Activated CD4-positive, alpha-beta T cell treated with anti-CD3 and anti-CD28 coated beads, Interleukin-2, amount 50 U/mL, for 1 hour (primary cell): Measurements from ENCODE around the gene ZNF536.
"Not testable (repeated sequence)": the region's sequence is repeated elsewhere in the genome, so short reads cannot be mapped to it uniquely, and the experiment has no call there.

ENCODE experiments used
- DNase-seq: peaks from one replicate; pipeline ENCODE4 v3.0.0-alpha.2; 2020

The ZNF536 gene

GRCh38 chr19:30449673-30450072, 77.5 kb downstream of the ZNF536 start:
- DNase-seq: no peak

- no peak for DNase-seq
Measured at GRCh38 chr19:30450100-30450499, 77.9 kb downstream of the ZNF536 start.

GRCh38 chr19:30450835-30451321, 78.7 kb downstream of the ZNF536 start:
- DNase-seq: no peak

- no peak for DNase-seq
Measured at GRCh38 chr19:30452931-30453330, 80.7 kb downstream of the ZNF536 start.

GRCh38 chr19:30453743-30454142, 81.6 kb downstream of the ZNF536 start:
- no peak for DNase-seq

- no peak for DNase-seq
Measured at GRCh38 chr19:30455881-30456280, 83.7 kb downstream of the ZNF536 start.

GRCh38 chr19:30457484-30457883, 85.3 kb downstream of the ZNF536 start:
- no peak for DNase-seq

GRCh38 chr19:30459859-30460258, 87.7 kb downstream of the ZNF536 start:
- no peak for DNase-seq

GRCh38 chr19:30464162-30464561, 92.0 kb downstream of the ZNF536 start:
- no peak for DNase-seq

- not testable (repeated sequence) for DNase-seq
Measured at GRCh38 chr19:30466598-30466997, 94.4 kb downstream of the ZNF536 start.

GRCh38 chr19:30467239-30467638, 95.1 kb downstream of the ZNF536 start:
- DNase-seq: no peak

- DNase-seq: no peak
Measured at GRCh38 chr19:30469774-30470173, 97.6 kb downstream of the ZNF536 start.

- no peak for DNase-seq
Measured at GRCh38 chr19:30471441-30471840, 99.3 kb downstream of the ZNF536 start.

- DNase-seq: no peak
Measured at GRCh38 chr19:30473334-30473867, 101.2 kb downstream of the ZNF536 start.

- DNase-seq: no peak
Measured at GRCh38 chr19:30476997-30477396, 104.8 kb downstream of the ZNF536 start.

GRCh38 chr19:30479231-30479630, 107.0 kb downstream of the ZNF536 start:
- DNase-seq: no peak

GRCh38 chr19:30480097-30480496, 107.9 kb downstream of the ZNF536 start:
- no peak for DNase-seq

- DNase-seq: no peak
Measured at GRCh38 chr19:30481063-30481462, 108.9 kb downstream of the ZNF536 start.

- DNase-seq: no peak
Measured at GRCh38 chr19:30481823-30482222, 109.6 kb downstream of the ZNF536 start.

- no peak for DNase-seq
Measured at GRCh38 chr19:30482956-30483355, 110.8 kb downstream of the ZNF536 start.

- not testable (repeated sequence) for DNase-seq
Measured at GRCh38 chr19:30486250-30486649, 114.1 kb downstream of the ZNF536 start.

GRCh38 chr19:30487178-30487577, 115.0 kb downstream of the ZNF536 start:
- no peak for DNase-seq

- DNase-seq: no peak
Measured at GRCh38 chr19:30488191-30488590, 116.0 kb downstream of the ZNF536 start.

- no peak for DNase-seq
Measured at GRCh38 chr19:30490760-30491159, 118.6 kb downstream of the ZNF536 start.

- DNase-seq: no peak
Measured at GRCh38 chr19:30492586-30493270, 120.5 kb downstream of the ZNF536 start.
